Hepatocyte (in vitro differentiated cells): ENCODE results near the gene GRID1. TPM values are rescaled to one million over a fixed set of nuclear protein-coding genes. Genes with fewer than 3 reads are reported as not detected.

Experiments used
- DNase-seq: peaks from one replicate; pipeline ENCODE4 v3.0.0-alpha.2; 2016; ENCODE audit warnings: low spot score
- H2AFZ ChIP-seq: fragments of 200-600 bp; sonication (generic); 2 replicates; pipeline ENCODE4 v1.6.0; 2016; ENCODE audit warnings: antibody characterized with exemption, mild to moderate bottlenecking
- H3K27ac ChIP-seq: fragments of 200-600 bp; sonication (generic); 2 replicates; pipeline ENCODE4 v1.5.1; 2016; ENCODE audit warnings: mild to moderate bottlenecking
- H3K27me3 ChIP-seq: fragments of 200-600 bp; sonication (generic); 2 replicates; pipeline ENCODE4 v1.6.1; 2016
- H3K36me3 ChIP-seq: fragments of 200-600 bp; sonication (generic); replicated peaks from 2 replicates; pipeline ENCODE4 v1.5.1; 2016; ENCODE audit warnings: low read depth; ENCODE audit not compliant: insufficient read depth
- H3K4me1 ChIP-seq: fragments of 200-600 bp; sonication (generic); 2 replicates; pipeline ENCODE4 v1.5.1; 2016; ENCODE audit warnings: mild to moderate bottlenecking, moderate library complexity; ENCODE audit not compliant: insufficient read depth
- H3K4me2 ChIP-seq: fragments of 200-600 bp; sonication (generic); 2 replicates; pipeline ENCODE4 v1.6.0; 2016
- H3K4me3 ChIP-seq: fragments of 200-600 bp; sonication (generic); 2 replicates; pipeline ENCODE4 v1.5.1; 2016; ENCODE audit warnings: mild to moderate bottlenecking
- H3K79me2 ChIP-seq: fragments of 200-600 bp; sonication (generic); 2 replicates; pipeline ENCODE4 v1.6.0; 2017; ENCODE audit warnings: mild to moderate bottlenecking
- H3K9me2 ChIP-seq: fragments of 200-600 bp; sonication (generic); replicated peaks from 2 replicates; pipeline ENCODE4 v1.6.0; 2017; ENCODE audit warnings: mild to moderate bottlenecking; ENCODE audit not compliant: insufficient read depth
- H3K9me3 ChIP-seq: fragments of 200-600 bp; sonication (generic); 2 replicates; pipeline ENCODE4 v1.5.1; 2016; ENCODE audit warnings: low read depth, mild to moderate bottlenecking
- H4K20me1 ChIP-seq: fragments of 200-600 bp; sonication (generic); 2 replicates; pipeline ENCODE4 v1.6.0; 2016; ENCODE audit warnings: mild to moderate bottlenecking; ENCODE audit not compliant: insufficient read depth, poor library complexity, severe bottlenecking
- CTCF ChIP-seq: fragments of 200-600 bp; sonication (generic); IDR thresholded peaks from 2 replicates; pipeline ENCODE4 v1.5.1; 2016; ENCODE audit warnings: antibody characterized with exemption, mild to moderate bottlenecking; ENCODE audit not compliant: poor library complexity
- EZH2 ChIP-seq: fragments of 200-600 bp; sonication (generic); IDR thresholded peaks from 2 replicates; pipeline ENCODE4 v1.6.1; 2016; ENCODE audit warnings: antibody characterized with exemption, mild to moderate bottlenecking, borderline replicate concordance
- EZH2phosphoT487 ChIP-seq: fragments of 200-600 bp; sonication (generic); IDR thresholded peaks from one replicate; pipeline ENCODE4 v1.6.1; 2018; ENCODE audit warnings: antibody characterized with exemption, mild to moderate bottlenecking, low read depth, moderate library complexity; ENCODE audit not compliant: unreplicated experiment, severe bottlenecking
- WGBS: methylation state at CpG from one replicate; pipeline ENCODE4 v1.1.6; 2016; ENCODE audit warnings: low lambda C conversion rate; ENCODE audit errors: missing lambda C conversion rate; 5-methylcytosine and 5-hydroxymethylcytosine counted together
- polyA plus RNA-seq: library from polyadenylated mRNA; unstranded; fragments of >200 nt; fragmentation: Nextera tagmentation; extraction: Ambion mirVana; gene quantifications from 2 replicates; pipeline ENCODE4 v1.2.1, GENCODE V29; 2016
- total RNA-seq: library from RNA; depleted of rRNA; stranded (reverse); fragments of >200 nt; gene quantifications from 2 replicates; pipeline ENCODE4 v1.2.3, GENCODE V29; 2014

Gene GRID1
- total and polyA plus RNA-seq, 2 experiments from 2014 or later, result 0.07 to 0.37 TPM

DNA sequence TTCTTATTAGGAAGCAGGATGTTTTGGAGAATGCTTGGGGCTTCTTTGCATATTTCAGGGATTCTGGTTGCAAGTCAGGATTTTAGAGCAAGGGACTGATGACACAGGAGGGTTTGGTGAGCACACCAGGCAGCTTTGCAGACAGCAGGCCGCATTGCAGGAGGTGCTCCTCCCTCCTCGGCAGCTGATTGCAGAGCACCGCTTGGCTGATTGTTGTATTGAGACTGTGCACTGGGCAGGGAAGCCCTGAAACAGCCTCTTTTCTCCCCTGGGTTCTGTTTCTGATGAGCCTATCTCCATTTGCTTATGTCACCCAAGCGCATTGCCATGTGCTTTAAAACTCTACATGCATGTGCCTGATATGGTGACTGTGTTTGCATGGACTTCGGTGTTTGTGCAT, 769.6 kb downstream of the GRID1 start:
- Histone ChIP-seq H3K4me1 (no peaks in the 10 kb centered on the region), H3K79me2 (no peaks in the 10 kb centered on the region), H3K9me3 (no peaks in the 10 kb centered on the region), H2AFZ (no peak overlapping the region), H3K27ac (no peak overlapping the region), H3K36me3 (no peaks in the 10 kb centered on the region), H3K4me3 (no peak overlapping the region), H3K4me2 (no peak overlapping the region), H4K20me1 (no peaks in the 10 kb centered on the region), H3K27me3 (no peaks in the 10 kb centered on the region), H3K9me2 (no peaks in the 10 kb centered on the region)
- TF ChIP-seq EZH2phosphoT487 (no peak), EZH2 (no peak)
- 83% methylated on average over 5 of the region's 5 CpGs for WGBS
- no peak for DNase-seq

GRCh38 chr10:85596389-85596788, 770.2 kb downstream of the GRID1 start:
- no peak for TF ChIP-seq CTCF
- TF ChIP-seq EZH2, result no peak
- TF ChIP-seq EZH2phosphoT487, result no peak
- H3K36me3 ChIP-seq, result no peaks in the 10 kb centered on the region
- no peaks in the 10 kb centered on the region for H3K79me2 ChIP-seq
- no peaks in the 10 kb centered on the region for H3K9me3 ChIP-seq
- no peak overlapping the region for H3K4me2 ChIP-seq
- H3K27me3 ChIP-seq, result no peaks in the 10 kb centered on the region
- H4K20me1 ChIP-seq, result no peaks in the 10 kb centered on the region
- H3K4me3 ChIP-seq, result no peak overlapping the region
- no peak for DNase-seq
- 75% methylated on average over 2 of the region's 2 CpGs for WGBS
- H3K4me1 ChIP-seq, result no peaks in the 10 kb centered on the region
- H3K27ac ChIP-seq, result no peak overlapping the region
- no peak overlapping the region for H2AFZ ChIP-seq
- no peaks in the 10 kb centered on the region for H3K9me2 ChIP-seq

DNA sequence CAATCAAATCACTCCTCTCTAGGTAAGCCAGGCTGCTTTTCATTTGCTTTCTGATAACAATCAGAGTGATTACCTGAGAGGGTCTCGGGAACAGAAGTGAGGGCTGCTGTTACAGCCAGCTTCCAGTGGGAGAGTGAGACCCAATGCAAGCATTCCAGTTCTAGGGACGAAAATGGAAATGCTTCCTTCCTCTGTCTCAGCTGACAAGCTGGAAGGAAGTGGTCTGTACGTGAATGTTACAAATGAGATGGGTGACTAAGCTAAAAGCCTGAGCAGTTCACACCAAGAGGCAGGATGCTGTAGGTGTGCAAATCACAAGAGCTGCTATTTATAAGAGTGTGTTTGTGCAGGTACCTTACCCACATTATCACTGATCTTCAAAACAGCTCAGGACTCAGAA, 772.4 kb downstream of the GRID1 start:
- H3K79me2 ChIP-seq, result no peaks in the 10 kb centered on the region
- no peaks in the 10 kb centered on the region for H3K9me3 ChIP-seq
- no peaks in the 10 kb centered on the region for H3K4me1 ChIP-seq
- TF ChIP-seq EZH2 (no peak), CTCF (no peak), EZH2phosphoT487 (no peak)
- no peak overlapping the region for H2AFZ ChIP-seq
- no peaks in the 10 kb centered on the region for H3K27me3 ChIP-seq
- 32% methylated on average over 3 of the region's 3 CpGs for WGBS
- no peak overlapping the region for H3K4me3 ChIP-seq
- no peak for DNase-seq
- no peak overlapping the region for H3K4me2 ChIP-seq
- no peaks in the 10 kb centered on the region for H3K36me3 ChIP-seq
- no peaks in the 10 kb centered on the region for H3K9me2 ChIP-seq
- H4K20me1 ChIP-seq, result no peaks in the 10 kb centered on the region
- H3K27ac ChIP-seq, result no peak overlapping the region

DNA sequence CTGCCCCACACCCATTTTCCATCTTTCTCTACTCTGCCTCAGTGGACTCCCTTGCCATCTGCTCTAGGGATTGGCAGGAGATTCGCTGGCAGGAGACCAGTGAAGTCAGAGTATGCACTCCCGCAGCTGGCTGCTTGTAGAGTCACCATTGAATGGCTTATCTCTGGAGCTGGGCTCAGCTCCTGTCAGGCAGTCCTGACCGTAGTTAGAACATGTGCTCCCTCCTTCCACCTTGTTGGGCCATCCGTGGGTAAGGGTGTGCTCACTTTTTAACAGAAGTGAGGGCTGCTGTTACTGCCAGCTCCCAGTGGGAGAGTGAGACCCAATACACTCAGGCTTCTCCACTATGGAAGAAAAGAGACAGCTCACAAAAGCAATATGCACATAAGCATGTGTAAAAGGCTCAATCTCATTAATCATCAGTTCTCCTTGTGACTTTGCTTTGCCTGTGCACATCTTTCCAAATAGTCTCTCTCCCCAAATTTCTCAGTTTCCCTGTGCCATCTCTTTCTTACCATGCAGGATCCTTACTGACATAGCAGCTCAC, 773.3 kb downstream of the GRID1 start:
- H3K9me3 ChIP-seq, result no peaks in the 10 kb centered on the region
- H3K36me3 ChIP-seq, result no peaks in the 10 kb centered on the region
- no peaks in the 10 kb centered on the region for H3K79me2 ChIP-seq
- no peak overlapping the region for H2AFZ ChIP-seq
- H3K4me2 ChIP-seq, result no peak overlapping the region
- H3K27ac ChIP-seq, result no peak overlapping the region
- no peak for TF ChIP-seq EZH2phosphoT487
- no peak for TF ChIP-seq EZH2
- no peak for TF ChIP-seq CTCF
- DNase-seq, result no peak
- H3K9me2 ChIP-seq, result no peaks in the 10 kb centered on the region
- H3K27me3 ChIP-seq, result no peaks in the 10 kb centered on the region
- no peaks in the 10 kb centered on the region for H4K20me1 ChIP-seq
- H3K4me3 ChIP-seq, result no peak overlapping the region
- WGBS, result 72% methylated on average over 4 of the region's 4 CpGs
- no peaks in the 10 kb centered on the region for H3K4me1 ChIP-seq
